ENCODE measurements around the gene TMEM184A.

DNA sequence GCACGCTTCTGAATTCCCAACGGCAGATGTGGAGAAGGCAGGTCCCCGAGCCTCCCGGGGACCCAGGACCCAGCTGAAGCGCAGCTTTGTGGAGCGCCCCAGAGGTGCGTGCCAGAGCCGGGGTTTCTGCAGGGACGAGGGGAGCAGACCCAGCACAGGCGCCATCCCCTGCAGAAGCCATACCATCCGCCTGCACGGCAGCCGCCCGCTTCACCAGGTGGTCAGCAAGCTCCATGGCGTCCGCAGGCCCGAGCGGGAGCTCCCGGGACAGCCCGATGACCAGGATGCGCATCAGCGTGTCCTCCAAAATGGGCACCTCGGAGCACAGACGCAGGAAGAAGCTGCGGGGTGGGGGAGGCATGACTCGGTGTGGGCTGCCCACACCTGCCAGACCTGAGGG, 62.4 kb downstream of the TMEM184A start:
- TF ChIP-seq EZH2 (IDR thresholded peaks at IDR 0.05; ENCODE audit: borderline replicate concordance) (no peak), EZH2phosphoT487 (IDR thresholded peaks at IDR 0.05; ENCODE audit: low read depth, severe bottlenecking, unreplicated experiment) (no peak)
- TF ChIP-seq, protein P1, sequence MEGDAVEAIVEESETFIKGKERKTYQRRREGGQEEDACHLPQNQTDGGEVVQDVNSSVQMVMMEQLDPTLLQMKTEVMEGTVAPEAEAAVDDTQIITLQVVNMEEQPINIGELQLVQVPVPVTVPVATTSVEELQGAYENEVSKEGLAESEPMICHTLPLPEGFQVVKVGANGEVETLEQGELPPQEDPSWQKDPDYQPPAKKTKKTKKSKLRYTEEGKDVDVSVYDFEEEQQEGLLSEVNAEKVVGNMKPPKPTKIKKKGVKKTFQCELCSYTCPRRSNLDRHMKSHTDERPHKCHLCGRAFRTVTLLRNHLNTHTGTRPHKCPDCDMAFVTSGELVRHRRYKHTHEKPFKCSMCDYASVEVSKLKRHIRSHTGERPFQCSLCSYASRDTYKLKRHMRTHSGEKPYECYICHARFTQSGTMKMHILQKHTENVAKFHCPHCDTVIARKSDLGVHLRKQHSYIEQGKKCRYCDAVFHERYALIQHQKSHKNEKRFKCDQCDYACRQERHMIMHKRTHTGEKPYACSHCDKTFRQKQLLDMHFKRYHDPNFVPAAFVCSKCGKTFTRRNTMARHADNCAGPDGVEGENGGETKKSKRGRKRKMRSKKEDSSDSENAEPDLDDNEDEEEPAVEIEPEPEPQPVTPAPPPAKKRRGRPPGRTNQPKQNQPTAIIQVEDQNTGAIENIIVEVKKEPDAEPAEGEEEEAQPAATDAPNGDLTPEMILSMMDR (IDR thresholded peaks at IDR 0.05; ENCODE audit: poor library complexity) = no peak

All from hepatocyte (in vitro differentiated cells).